ENCODE results near the gene PCMTD2. TPM values are rescaled to one million over a fixed set of nuclear protein-coding genes. Genes with fewer than 3 reads are reported as not detected.

Gene PCMTD2
- total RNA-seq, 1 experiment from 2014 or later = 57.1 TPM

GRCh38 chr20:64240243-64241015, 15.1 kb upstream of the PCMTD2 start:
- CTCF ChIA-PET = no interaction called here
- BruUV-seq (replicated peaks) = no TSS peak
- H3K36me3 ChIP-seq (ENCODE audit: insufficient read depth, low read length, poor library complexity, severe bottlenecking) = no peaks in the 10 kb centered on the region
- DNase-seq (ENCODE audit: low spot score) = no peak
- POLR2A ChIA-PET (ENCODE audit: low non-redundant PET) = no interaction called here
- no peaks in the 10 kb centered on the region for H3K27me3 ChIP-seq (replicated peaks; ENCODE audit: insufficient read depth, low read depth, low read length, poor library complexity)
- TF ChIP-seq EZH2 (IDR thresholded peaks at IDR 0.05; ENCODE audit: borderline replicate concordance, low read depth, low read length, poor library complexity, severe bottlenecking) = no peak
- no peak overlapping the region for H3K27ac ChIP-seq (ENCODE audit: low read depth, low read length, poor library complexity, severe bottlenecking)
- H3K4me3 ChIP-seq (ENCODE audit: low read depth, low read length, poor library complexity, severe bottlenecking) = no peak overlapping the region
- intact Hi-C loops (cut with micrococcal nuclease; ENCODE audit: unreplicated experiment) = no loop called here
- H3K9me3 ChIP-seq (ENCODE audit: low read depth, low read length, poor library complexity, severe bottlenecking) = no peaks in the 10 kb centered on the region
- H3K4me1 ChIP-seq (ENCODE audit: insufficient read depth, low read length, poor library complexity, severe bottlenecking) = no peaks in the 10 kb centered on the region

DNA sequence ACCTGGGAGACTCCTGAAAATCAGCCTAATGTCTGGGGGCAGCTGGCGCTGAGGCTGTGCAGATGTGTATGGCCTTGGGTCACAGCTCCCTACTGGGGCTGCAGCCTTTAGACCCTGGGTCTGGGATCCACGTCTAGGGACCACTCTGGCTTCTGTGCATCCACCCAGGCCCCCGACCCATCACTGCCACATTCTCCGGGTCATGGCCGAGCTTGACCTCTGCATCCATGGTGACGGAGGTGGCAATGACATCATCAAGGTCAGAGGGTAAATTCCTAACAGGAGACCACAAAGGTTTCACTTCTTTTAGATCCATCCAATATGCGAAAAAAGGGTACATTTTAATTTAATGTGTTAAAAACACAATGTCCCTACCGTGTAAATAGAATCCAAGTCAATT, 14.5 kb upstream of the PCMTD2 start:
- TF ChIP-seq, protein P1, sequence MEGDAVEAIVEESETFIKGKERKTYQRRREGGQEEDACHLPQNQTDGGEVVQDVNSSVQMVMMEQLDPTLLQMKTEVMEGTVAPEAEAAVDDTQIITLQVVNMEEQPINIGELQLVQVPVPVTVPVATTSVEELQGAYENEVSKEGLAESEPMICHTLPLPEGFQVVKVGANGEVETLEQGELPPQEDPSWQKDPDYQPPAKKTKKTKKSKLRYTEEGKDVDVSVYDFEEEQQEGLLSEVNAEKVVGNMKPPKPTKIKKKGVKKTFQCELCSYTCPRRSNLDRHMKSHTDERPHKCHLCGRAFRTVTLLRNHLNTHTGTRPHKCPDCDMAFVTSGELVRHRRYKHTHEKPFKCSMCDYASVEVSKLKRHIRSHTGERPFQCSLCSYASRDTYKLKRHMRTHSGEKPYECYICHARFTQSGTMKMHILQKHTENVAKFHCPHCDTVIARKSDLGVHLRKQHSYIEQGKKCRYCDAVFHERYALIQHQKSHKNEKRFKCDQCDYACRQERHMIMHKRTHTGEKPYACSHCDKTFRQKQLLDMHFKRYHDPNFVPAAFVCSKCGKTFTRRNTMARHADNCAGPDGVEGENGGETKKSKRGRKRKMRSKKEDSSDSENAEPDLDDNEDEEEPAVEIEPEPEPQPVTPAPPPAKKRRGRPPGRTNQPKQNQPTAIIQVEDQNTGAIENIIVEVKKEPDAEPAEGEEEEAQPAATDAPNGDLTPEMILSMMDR (conservative IDR thresholded peaks at IDR 0.05; ENCODE audit: low read depth, low read length) = no peak
- TF ChIP-seq EZH2 (IDR thresholded peaks at IDR 0.05; ENCODE audit: borderline replicate concordance, low read depth, low read length, poor library complexity, severe bottlenecking) = no peak
- no peak for DNase-seq (ENCODE audit: low spot score)
- CTCF ChIA-PET = no interaction called here
- no TSS peak for BruUV-seq (replicated peaks)
- Histone ChIP-seq H3K36me3 (ENCODE audit: insufficient read depth, low read length, poor library complexity, severe bottlenecking) (no peaks in the 10 kb centered on the region), H3K27me3 (replicated peaks; ENCODE audit: insufficient read depth, low read depth, low read length, poor library complexity) (no peaks in the 10 kb centered on the region), H3K9me3 (ENCODE audit: low read depth, low read length, poor library complexity, severe bottlenecking) (no peaks in the 10 kb centered on the region), H3K4me1 (ENCODE audit: insufficient read depth, low read length, poor library complexity, severe bottlenecking) (no peaks in the 10 kb centered on the region), H3K4me3 (ENCODE audit: low read depth, low read length, poor library complexity, severe bottlenecking) (no peak overlapping the region), H3K27ac (ENCODE audit: low read depth, low read length, poor library complexity, severe bottlenecking) (no peak overlapping the region)
- intact Hi-C loops (cut with micrococcal nuclease; ENCODE audit: unreplicated experiment) = no loop called here
- POLR2A ChIA-PET (ENCODE audit: low non-redundant PET) = no interaction called here

DNA sequence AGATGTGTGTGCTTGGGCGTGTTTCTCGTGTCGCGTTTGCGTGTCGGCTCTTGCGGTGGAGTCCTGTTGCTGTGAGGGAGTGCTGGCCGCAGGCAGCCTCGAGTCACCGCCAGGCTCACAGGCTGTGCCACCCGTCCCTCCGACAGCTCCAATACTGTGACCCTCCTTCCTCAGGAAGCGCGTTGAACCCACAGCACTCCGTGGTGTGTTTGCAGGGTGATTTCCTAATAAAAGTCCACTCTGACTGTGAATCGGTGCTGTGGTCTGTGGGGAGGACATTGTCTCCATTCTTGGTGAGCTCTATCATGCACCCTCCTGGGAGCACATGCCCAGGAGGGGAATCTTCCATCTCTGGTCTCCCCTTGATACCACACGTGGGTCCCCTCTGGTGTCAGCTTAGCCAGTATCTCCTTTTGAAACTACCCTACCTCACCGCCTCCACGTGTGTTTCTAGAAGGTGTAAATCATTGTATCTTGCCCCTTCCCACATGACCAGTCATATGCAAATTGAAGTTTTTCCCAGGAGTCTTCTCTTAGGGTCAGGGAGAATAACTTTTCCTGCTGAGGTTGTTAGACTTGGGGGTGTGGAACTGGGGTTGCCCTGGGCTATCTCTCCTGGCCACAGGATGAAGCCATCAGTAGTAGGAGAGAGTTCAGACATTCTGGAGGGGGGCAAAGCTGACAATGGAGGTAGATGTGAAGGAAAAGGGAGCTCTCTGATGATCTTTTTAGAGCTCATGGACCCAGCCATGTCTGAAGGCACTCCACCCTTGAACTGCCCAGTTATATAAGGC, 13.3 kb upstream of the PCMTD2 start:
- Histone ChIP-seq H3K27ac (ENCODE audit: low read depth, low read length, poor library complexity, severe bottlenecking) (no peak overlapping the region), H3K36me3 (ENCODE audit: insufficient read depth, low read length, poor library complexity, severe bottlenecking) (no peaks in the 10 kb centered on the region), H3K4me3 (ENCODE audit: low read depth, low read length, poor library complexity, severe bottlenecking) (no peak overlapping the region), H3K9me3 (ENCODE audit: low read depth, low read length, poor library complexity, severe bottlenecking) (no peaks in the 10 kb centered on the region), H3K27me3 (replicated peaks; ENCODE audit: insufficient read depth, low read depth, low read length, poor library complexity) (no peaks in the 10 kb centered on the region), H3K4me1 (ENCODE audit: insufficient read depth, low read length, poor library complexity, severe bottlenecking) (no peaks in the 10 kb centered on the region)
- TF ChIP-seq EZH2 (IDR thresholded peaks at IDR 0.05; ENCODE audit: borderline replicate concordance, low read depth, low read length, poor library complexity, severe bottlenecking) = no peak
- TF ChIP-seq, protein P1 (conservative IDR thresholded peaks at IDR 0.05; ENCODE audit: low read depth, low read length) = no peak
- CTCF ChIA-PET = no interaction called here
- POLR2A ChIA-PET (ENCODE audit: low non-redundant PET) = no interaction called here
- intact Hi-C loops (cut with micrococcal nuclease; ENCODE audit: unreplicated experiment) = no loop called here
- DNase-seq (ENCODE audit: low spot score) = no peak
- no TSS peak for BruUV-seq (replicated peaks)
